GM21825 (cell line): ENCODE measurements around the gene F2R.
"Not testable (repeated sequence)": the region's sequence is repeated elsewhere in the genome, so short reads cannot be mapped to it uniquely, and the experiment has no call there.

Experiments
- ATAC-seq: cut with Tn5 transposase; IDR thresholded peaks from one replicate; pipeline ENCODE4 v1.9.1; 2021; ENCODE audit warnings: mild to moderate bottlenecking, moderate library complexity; ENCODE audit not compliant: unreplicated experiment

F2R gene

DNA sequence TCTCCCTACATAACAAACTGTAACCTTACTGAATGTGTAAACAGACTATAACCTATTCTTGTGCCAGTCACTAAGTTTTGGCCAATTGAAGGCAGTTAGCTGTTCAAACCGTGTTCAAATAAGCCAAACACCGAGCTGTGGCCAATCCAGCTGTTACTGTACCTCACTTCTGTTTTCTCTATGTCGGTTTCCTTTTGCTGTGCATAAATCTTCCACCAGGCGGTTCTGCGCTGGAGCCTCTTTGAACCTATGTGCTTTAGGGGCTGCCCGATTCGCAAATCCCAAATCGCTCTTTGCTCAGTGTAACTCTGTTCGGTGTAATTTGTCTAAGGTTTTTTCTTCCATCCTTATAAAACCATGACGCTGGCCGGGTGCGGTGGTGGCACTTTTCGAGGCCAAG lies 31.8 kb downstream of the F2R start:
- ATAC-seq, result no peak

- ATAC-seq, result no peak
Observed at GRCh38 chr5:76751291-76751690, 35.4 kb downstream of the F2R start.

- no peak for ATAC-seq
Observed at GRCh38 chr5:76754668-76755078, 38.7 kb downstream of the F2R start.

- no peak for ATAC-seq
Observed at GRCh38 chr5:76755779-76756637, 40.1 kb downstream of the F2R start.

DNA sequence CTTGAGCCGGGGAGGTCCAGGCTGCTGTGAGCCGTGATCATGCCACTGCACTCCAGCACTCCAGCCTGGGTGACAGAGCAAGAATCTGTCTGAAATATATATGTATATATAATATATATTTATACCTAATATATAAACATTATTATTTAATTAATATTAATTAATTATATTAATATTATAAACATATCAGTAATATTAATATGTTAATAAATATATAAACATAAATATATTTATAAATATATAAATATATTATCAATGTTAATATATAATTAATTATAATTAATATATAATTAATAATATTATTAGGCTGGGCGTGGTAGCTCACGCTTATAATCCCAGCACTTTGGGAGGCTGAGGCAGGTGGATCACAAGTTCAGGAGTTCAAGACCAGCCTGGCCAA lies 41.1 kb downstream of the F2R start:
- ATAC-seq, result no peak

- not testable (repeated sequence) for ATAC-seq
Observed at GRCh38 chr5:76761118-76761517, 45.2 kb downstream of the F2R start.

DNA sequence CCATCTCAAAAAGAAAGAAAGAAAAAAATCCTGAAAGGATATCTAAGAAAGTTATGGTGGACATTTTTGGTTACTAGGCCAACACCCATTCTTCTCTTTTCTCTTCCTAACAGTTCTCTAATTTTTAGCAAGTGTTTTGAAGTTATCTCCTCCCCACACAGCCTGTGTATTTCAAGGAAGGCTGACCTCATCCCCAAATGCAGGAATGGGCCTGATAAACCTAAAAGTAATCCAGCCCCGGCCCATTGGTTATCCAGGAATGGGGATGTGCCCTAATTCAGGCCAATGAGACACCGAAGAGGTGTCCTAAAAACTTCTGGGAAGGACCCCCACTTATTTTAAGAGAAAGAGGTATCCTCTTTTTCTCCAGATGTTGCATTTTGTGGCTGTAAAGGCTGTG lies 46.6 kb downstream of the F2R start:
- ATAC-seq, result no peak

- no peak for ATAC-seq
Observed at GRCh38 chr5:76763136-76763535, 47.2 kb downstream of the F2R start.

DNA sequence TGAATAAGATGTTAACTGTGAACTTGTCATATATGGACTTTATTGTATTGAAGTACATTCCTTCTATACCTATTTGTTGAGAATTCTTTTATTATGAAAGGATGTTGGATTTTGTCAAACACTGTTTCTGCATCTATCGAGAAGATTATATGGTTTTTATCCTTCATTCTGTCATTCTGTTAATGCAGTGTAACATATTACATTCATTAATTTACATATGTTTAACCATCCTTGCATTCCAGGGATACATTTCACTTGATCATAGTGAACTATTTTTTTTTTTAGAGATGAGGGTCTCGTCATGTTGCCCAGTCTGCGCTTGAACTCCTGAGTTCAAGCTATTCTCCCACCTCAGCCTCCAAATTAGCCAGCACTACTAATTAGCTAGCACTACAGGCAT lies 48.4 kb downstream of the F2R start:
- no peak for ATAC-seq

- no peak for ATAC-seq
Observed at GRCh38 chr5:76765249-76765648, 49.3 kb downstream of the F2R start.

DNA sequence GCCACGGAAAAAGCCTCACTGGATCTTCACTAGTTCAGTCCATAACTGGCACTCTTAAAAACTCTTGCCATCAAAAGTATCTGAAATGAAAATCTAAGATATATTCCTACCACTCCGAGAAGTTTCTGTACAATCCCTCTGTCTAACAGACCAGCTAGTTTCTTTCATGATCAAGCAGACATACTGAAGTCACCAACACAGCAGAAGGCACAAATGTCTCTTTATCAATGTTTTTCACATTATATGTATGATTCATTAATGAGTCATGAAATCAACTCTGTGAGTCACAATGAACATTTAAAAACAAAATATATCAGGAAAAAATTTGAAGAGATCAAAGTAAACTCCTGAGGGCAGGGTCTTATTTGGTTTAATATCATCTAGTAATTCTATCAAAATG lies 50.8 kb downstream of the F2R start:
- ATAC-seq, result no peak

- not testable (repeated sequence) for ATAC-seq
Observed at GRCh38 chr5:76771041-76771440, 55.1 kb downstream of the F2R start.

- no peak for ATAC-seq
Observed at GRCh38 chr5:76771705-76772405, 55.9 kb downstream of the F2R start.

DNA sequence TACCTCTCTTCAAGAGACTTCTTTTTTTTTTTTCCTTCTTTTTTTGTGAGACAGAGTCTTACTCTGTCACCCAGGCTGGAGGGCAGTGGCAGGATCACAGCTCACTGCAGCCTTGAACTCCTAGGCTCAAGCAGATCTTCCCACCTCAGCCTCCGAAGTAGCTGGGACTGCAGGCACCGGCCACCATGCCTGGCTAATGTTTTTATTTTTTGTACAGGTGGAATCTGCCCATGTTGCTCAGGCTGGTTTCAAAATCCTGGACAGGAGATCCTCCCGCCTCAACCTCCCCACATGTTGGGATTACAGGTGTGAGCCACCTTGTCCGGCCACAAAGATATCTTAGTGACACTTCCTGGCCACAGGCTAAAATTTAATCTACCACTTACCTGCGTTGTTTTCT lies 60.0 kb downstream of the F2R start:
- no peak for ATAC-seq

DNA sequence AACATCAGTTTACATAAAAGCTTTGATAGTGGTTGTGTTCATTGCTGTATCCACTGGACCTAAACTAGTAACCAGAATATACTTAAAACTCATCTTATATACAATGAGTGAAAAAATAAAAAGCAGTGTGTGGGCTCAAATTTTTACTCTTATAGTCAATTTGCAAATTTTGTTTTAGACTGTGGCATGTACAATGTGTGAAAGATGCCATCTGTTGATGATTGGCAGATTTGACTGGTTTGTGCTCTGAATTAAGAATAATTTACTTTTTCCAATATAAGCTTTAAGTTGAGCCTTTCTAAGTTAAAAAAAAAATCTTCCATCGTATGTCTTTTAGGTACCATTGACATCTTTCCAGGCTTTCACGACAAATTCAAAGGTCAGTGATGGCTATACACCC lies 60.5 kb downstream of the F2R start:
- ATAC-seq, result no peak

DNA sequence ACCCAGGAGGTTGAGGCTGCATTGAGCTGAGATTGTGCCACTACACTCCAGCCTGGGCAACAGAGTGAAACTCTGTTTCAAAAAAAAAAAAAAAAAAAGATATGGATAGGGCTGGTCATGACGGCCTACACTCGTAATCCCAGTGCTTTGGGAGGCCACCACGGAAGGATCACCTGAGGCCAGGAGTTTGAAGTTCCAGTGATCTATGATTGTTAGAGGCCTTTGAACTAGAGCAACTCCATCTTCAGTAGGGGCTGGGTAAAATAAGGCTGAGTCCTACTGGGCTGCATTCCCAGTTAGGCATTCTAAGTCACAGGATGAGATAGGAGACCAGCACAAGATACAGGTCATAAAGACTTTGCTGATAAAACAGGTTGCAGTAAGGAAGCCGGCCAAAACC lies 64.7 kb downstream of the F2R start:
- ATAC-seq, result not testable (repeated sequence)

DNA sequence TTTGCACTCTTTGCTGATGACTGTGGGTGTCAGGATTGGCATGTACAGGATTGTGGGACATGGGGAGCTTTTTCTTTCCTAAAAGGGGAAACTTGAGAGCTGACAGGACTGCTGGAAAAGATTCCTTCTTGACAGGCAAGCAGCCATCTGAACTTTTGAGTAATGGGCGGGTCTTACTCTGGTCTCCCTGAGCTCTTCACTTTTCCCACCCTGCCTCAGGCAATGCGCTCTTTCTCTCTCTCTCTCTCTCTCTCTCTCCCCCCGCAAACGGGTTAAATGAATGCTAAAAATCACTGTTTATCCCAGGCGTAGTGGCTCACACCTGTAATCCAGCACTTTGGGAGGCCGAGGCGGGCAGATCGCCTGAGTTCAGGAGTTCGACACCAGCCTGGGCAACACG lies 65.8 kb downstream of the F2R start:
- no peak for ATAC-seq

DNA sequence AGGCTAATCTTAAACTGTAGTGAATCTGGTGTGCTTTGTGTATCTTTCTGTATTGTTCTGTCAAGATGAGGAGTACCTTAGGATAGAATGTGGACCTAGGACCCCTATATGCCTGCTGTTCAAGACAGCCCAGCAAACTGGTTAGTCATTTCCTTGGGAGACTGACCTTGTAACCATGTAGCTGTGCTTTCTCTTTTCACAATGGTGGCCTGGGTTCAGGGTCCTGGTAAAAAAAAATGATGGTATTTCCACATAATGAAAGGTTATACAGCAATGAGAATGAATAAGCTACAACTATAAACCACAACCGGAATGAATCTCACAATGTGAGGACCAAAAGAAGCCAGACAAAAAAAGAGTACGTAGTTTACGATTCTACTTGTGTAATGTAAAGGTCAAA lies 66.5 kb downstream of the F2R start:
- no peak for ATAC-seq
